ENCODE data around the gene RMND5A.
A peak's percentile ranks its signal among the peaks of the same experiment; 100 is the strongest.

RMND5A gene, protein sequence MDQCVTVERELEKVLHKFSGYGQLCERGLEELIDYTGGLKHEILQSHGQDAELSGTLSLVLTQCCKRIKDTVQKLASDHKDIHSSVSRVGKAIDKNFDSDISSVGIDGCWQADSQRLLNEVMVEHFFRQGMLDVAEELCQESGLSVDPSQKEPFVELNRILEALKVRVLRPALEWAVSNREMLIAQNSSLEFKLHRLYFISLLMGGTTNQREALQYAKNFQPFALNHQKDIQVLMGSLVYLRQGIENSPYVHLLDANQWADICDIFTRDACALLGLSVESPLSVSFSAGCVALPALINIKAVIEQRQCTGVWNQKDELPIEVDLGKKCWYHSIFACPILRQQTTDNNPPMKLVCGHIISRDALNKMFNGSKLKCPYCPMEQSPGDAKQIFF

DNA sequence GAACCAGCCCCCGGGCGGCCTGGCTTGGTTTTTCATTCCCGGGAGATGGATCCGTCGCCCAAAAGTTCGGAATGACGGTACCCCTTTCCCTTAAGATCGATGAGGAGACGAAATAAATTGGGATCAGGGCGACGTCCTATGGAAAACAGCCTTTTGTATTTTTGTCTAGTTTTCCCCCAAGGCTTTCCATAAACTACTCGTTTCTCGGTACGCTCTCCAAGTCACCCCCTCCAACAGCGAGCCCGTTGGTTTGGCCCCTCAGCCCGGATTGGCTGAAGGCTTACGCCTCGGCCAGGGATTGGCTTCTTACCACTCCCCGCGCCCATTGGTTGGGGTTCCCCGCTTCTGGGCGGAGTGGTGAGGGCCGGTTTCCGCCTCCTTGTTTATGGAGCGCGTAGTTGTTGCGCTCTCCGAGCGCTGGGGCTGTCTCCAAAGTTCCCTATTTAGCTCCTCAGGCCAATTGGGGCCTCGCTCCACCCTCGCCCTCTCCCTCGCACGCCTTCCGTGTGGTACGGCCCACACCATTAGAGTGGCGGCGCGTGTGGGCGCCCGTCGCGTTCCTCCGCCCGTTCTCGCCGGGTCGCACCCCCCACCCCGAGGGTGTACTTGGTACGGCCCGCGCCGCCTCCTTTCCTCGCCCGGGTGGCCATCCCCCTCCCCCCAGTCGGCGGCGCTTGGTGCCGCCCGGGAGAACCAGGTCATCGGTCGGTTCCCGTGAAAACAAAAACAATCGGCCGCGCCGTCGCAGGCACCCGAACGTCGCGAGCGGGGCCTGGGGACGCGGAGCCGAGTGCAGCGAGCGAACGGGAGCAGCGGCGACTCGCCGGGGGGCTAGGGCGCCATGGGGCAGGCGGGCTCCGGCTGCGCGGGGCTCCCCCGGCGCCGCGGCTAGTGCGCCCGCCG, at the start of gene RMND5A:
TSS of gene RMND5A (plus strand) at position 655 of the 903 bp plus-strand sequence. CDS start 377 bp downstream, outside the sequence.
- peak within 1 kb of the TSS; percentile 66 for H3K4me3 ChIP-seq (ENCODE audit: low read depth, low read length)

DNA sequence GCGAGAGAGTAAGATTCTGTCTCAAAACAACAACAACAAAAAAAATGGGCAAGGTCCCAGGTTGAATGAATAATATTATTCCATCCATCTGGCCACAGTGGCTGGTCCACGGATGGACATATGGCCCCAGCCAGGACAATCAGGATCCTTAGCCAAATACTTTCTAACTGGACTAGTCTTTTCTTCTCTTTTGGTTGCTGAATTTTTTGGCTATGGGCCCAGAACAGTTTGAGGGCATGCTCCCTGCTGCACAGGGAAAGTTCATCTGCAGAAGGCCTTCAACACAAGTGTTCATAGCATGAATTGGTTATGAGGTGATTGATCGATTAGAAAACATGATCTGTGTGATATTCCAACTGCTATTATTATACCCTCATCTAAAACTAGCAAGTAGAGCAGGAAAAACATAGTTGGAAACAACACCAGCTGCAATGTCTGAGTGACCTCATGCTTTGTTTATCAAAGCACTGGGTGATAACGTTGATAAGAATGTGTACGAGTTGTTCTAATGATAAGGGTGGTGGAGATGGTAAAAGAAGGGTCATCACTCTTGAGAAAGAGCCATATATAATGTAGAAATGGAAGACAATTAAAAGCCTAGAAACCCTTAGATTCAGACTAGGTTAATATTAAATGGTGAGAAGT, 48.6 kb upstream of the RMND5A start:
- no peak overlapping the region for H3K4me3 ChIP-seq (ENCODE audit: low read depth, low read length)

GRCh38 chr2:86672027-86672545, 48.0 kb upstream of the RMND5A start:
- no peak overlapping the region for H3K4me3 ChIP-seq (ENCODE audit: low read depth, low read length)

GRCh38 chr2:86673011-86673410, 47.1 kb upstream of the RMND5A start:
- no peak overlapping the region for H3K4me3 ChIP-seq (ENCODE audit: low read depth, low read length)

DNA sequence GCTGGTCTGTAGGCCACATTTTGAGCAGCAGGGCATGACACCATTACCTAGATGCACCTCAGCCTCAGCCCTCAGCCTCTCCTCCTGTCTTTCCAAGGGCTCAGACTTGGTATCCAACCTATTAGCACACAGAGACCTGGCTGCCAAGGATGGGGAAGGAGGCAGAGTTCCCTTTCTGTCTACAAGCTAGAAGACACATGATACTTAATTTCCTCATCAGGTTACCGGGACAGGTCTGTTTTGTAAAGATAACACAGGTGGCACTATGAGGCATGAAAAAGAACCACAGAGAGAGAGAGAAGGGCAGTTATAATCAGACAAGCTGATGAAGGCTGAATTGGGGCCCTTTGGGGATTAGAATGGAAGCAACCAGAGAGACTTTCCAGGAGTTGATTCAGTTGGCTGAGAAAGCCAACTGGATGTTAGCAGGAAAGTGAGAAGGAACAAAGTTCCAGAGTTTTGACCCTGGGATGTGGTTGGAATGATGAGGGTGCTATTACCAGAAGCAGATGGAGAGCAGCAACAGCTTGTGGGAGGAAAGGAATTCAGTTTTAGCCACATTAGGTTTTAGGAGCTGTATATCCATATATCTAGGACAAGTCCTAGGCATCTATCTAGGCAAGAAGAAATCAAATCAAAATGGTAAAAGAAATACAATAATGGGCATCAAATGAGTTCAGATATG, 46.0 kb upstream of the RMND5A start:
- no peak overlapping the region for H3K4me3 ChIP-seq (ENCODE audit: low read depth, low read length)

DNA sequence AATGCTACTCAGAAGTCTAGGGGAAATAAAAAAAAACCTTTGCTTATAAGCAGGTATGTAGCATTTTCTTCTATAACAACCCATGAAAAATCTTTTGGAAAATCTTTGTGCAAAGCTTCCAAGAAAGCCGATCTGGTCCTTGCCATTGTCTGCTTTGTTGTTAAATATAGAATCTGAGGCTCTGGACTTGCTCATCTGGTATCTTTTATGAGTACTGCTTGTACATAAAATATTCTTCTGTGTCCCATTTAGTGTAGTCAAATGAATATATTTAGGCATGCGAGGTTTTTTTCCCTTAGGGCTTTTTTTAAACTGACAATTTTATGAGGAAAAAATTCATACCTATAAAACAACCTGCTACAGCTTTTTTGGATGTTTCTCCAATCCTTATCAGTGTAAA, 45.0 kb upstream of the RMND5A start:
- no peak overlapping the region for H3K4me3 ChIP-seq (ENCODE audit: low read depth, low read length)

GRCh38 chr2:86675511-86676015, 44.5 kb upstream of the RMND5A start:
- no peak overlapping the region for H3K4me3 ChIP-seq (ENCODE audit: low read depth, low read length)

GRCh38 chr2:86677816-86678215, 42.3 kb upstream of the RMND5A start:
- H3K4me3 ChIP-seq (ENCODE audit: low read depth, low read length), result no peak overlapping the region

- H3K4me3 ChIP-seq (ENCODE audit: low read depth, low read length), result no peak overlapping the region
Observed at GRCh38 chr2:86679036-86679435, 41.1 kb upstream of the RMND5A start.

DNA sequence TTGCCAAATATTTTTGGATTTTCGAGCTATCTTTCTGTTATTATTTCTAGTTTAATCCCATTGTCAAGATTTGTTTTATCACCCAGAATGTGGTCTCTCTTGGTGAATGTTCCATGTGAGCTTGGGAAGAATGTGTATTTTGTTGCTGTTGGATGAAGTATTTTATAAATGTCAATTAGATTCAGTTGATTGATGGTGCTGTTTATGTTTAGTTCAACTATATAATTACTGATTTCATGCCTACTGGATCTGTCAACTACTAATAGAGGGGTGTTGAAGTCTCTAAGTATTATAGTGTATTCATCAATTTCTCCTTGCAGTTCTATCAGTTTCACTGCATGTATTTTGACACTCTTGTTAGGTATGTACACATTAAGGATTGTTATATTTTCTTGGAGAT, 34.7 kb upstream of the RMND5A start:
- no peak overlapping the region for H3K4me3 ChIP-seq (ENCODE audit: low read depth, low read length)

- no peak overlapping the region for H3K4me3 ChIP-seq (ENCODE audit: low read depth, low read length)
Observed at GRCh38 chr2:86686460-86686859, 33.6 kb upstream of the RMND5A start.

- no peak overlapping the region for H3K4me3 ChIP-seq (ENCODE audit: low read depth, low read length)
Observed at GRCh38 chr2:86686905-86687304, 33.2 kb upstream of the RMND5A start.

- H3K4me3 ChIP-seq (ENCODE audit: low read depth, low read length), result no peak overlapping the region
Observed at GRCh38 chr2:86695053-86695691, 24.9 kb upstream of the RMND5A start.

DNA sequence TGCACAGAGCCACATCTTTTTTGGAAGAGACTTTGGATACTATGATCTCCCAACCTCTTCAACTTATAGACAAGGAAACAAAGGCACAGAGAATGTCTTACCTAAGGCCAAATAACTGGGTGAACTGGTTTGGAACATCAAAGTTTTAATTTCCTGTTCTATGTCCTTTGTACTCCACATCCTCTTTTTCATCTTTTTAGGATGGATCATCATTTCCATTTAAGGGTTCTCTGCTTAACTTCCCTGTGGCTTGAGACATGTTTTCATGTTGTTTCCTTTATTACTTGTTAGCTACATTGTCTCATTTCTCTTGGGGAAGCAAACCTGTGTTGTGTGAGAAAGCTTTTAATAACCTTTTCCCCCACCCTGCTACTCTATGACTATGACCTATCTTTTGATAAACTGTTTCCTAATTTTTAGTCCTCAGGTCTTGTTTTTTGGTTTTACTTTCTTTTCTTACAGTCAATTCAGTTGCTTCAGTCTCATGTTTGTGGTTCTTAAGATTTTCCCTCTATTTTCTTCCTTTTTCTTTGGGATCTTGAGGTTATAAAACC, 22.5 kb upstream of the RMND5A start:
- H3K4me3 ChIP-seq (ENCODE audit: low read depth, low read length), result no peak overlapping the region

- H3K4me3 ChIP-seq (ENCODE audit: low read depth, low read length), result no peak overlapping the region
Observed at GRCh38 chr2:86700690-86701089, 19.4 kb upstream of the RMND5A start.

DNA sequence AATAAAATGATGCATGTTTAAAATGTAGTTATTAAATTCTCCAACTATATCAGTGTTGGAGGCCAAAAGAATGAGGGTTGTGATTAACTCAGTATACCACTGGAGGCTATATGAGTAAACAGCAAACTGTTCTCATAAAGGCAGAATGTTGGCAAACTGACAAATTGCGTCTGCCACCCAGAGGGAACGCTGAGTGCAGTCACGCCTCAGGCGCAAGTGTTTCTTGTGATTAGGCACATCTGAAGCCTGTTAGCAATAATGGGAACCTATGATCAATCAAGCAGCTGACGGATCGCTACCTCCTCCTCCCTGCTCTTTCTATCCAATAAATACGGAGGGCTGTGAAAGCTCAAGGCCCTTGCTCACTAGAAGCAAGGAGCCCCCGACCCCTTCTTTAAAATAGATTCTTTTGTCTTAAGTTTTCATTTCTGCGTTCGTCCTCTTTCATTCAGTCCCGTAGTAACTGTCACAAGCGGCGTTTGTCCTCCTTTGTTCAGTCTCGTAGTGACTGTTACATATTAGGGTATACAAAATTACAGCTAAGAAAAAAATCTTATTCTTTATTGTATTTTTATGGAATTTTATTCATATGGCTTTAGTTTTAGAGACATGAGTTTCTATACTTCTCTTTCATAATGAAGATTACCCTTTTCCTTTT, 16.3 kb upstream of the RMND5A start:
- H3K4me3 ChIP-seq (ENCODE audit: low read depth, low read length), result no peak overlapping the region

DNA sequence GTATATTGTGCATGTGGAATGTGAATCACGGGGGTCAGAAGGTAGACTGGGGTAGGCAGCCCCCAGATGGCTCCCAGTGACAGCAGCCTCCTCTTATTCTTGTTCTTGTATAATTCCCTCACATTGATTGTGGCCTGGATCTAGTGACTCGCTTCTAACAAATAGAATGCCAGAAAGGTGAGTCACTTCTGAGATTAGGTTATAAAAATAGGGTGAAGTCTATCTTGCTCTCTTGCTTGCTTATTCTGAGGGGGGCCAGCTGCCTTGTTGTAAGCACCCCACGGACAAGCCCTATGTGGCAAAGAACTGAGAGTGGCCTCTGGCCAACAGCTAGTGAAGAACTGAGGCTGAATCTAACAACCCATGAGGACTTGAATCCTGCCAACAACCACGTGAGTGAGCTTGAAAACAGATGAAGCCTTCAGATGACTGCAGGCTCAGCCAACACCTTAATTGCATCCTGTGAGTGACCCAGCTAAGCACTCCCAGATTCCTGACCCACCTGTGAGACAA, 15.6 kb upstream of the RMND5A start:
- no peak overlapping the region for H3K4me3 ChIP-seq (ENCODE audit: low read depth, low read length)

GRCh38 chr2:86706220-86706619, 13.9 kb upstream of the RMND5A start:
- no peak overlapping the region for H3K4me3 ChIP-seq (ENCODE audit: low read depth, low read length)

GRCh38 chr2:86706935-86707334, 13.2 kb upstream of the RMND5A start:
- H3K4me3 ChIP-seq (ENCODE audit: low read depth, low read length), result no peak overlapping the region

All from iPS-11a (cell line).